ENCODE measurements around the gene RGL3.

GRCh38 chr19:11364935-11365334, 54.2 kb downstream of the RGL3 start:
- TF ChIP-seq CTCF (IDR thresholded peaks at IDR 0.05) (no peak), EP300 (IDR thresholded peaks at IDR 0.05) (no peak), POLR2AphosphoS5 (IDR thresholded peaks at IDR 0.05) (no peak)

Measured in gastroesophageal sphincter (tissue), 3 donors.